ENCODE results near the gene NECTIN1.

NECTIN1 gene

DNA sequence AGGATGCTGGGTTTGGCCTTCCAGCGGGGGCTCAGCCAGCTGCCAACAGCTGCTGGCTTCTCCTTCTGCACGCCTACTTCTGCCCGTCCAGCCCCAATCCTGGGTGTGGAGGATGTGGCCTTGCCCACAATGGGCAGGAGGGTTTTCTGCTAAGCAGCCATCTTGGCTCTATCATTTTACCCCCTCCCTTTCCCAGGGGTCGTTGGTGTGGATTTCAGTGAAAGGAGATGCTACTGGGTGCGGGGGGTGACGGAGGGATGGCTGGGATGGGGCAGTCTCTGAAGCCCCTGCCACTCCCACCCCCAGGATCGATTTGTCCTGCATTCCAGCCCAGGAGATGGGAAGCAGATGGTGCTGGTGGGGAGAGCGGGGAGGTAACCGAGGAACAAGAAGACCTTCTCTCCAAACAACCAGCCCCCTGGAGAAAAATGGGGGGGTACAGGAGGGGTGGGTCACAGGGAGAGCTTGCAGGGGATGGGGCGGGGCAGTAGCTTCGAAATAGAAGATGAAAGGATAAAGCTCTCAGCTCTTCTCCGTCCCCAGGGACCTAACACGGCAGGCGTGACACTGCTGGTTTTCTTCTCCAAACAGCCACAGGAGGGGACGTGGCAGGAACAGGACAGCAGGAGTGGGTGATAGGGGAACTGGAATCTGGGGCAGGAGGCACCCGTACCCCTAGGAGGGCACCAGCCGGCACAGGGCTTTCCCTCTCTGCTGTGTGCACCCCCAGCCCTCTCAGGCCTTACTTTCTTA, 68.9 kb downstream of the NECTIN1 start:
- no peak overlapping the region for H3K9ac ChIP-seq (ENCODE audit: low read length)
- H4K20me1 ChIP-seq (ENCODE audit: low read depth, low read length) = no peaks in the 10 kb centered on the region
- no peak for TF ChIP-seq EZH2phosphoT487 (conservative IDR thresholded peaks at IDR 0.05; ENCODE audit: low read length)
- TF ChIP-seq, protein P1, sequence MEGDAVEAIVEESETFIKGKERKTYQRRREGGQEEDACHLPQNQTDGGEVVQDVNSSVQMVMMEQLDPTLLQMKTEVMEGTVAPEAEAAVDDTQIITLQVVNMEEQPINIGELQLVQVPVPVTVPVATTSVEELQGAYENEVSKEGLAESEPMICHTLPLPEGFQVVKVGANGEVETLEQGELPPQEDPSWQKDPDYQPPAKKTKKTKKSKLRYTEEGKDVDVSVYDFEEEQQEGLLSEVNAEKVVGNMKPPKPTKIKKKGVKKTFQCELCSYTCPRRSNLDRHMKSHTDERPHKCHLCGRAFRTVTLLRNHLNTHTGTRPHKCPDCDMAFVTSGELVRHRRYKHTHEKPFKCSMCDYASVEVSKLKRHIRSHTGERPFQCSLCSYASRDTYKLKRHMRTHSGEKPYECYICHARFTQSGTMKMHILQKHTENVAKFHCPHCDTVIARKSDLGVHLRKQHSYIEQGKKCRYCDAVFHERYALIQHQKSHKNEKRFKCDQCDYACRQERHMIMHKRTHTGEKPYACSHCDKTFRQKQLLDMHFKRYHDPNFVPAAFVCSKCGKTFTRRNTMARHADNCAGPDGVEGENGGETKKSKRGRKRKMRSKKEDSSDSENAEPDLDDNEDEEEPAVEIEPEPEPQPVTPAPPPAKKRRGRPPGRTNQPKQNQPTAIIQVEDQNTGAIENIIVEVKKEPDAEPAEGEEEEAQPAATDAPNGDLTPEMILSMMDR (IDR thresholded peaks at IDR 0.05; ENCODE audit: insufficient read depth, low read length, poor library complexity, severe bottlenecking) = no peak
- no peak overlapping the region for H3K27ac ChIP-seq (ENCODE audit: low read depth, low read length)
- H3K9me3 ChIP-seq (ENCODE audit: insufficient read depth, low read length) = no peaks in the 10 kb centered on the region
- no peaks in the 10 kb centered on the region for H3F3A ChIP-seq (ENCODE audit: insufficient read depth)
- H3K9me2 ChIP-seq (replicated peaks; ENCODE audit: insufficient read depth, low read length) = no peaks in the 10 kb centered on the region
- H3K4me2 ChIP-seq (ENCODE audit: low read depth, low read length, poor library complexity, severe bottlenecking) = no peak overlapping the region
- H3K4me3 ChIP-seq (ENCODE audit: insufficient read depth, low read length, poor library complexity, severe bottlenecking) = no peak overlapping the region
- H3K36me3 ChIP-seq (ENCODE audit: low read length) = no peaks in the 10 kb centered on the region
- H2AFZ ChIP-seq (ENCODE audit: low read depth, low read length, severe bottlenecking) = no peak overlapping the region
- H3K27me3 ChIP-seq (ENCODE audit: low read length) = no peaks in the 10 kb centered on the region
- H3K79me2 ChIP-seq (ENCODE audit: insufficient read depth, low read length) = no peaks in the 10 kb centered on the region

DNA sequence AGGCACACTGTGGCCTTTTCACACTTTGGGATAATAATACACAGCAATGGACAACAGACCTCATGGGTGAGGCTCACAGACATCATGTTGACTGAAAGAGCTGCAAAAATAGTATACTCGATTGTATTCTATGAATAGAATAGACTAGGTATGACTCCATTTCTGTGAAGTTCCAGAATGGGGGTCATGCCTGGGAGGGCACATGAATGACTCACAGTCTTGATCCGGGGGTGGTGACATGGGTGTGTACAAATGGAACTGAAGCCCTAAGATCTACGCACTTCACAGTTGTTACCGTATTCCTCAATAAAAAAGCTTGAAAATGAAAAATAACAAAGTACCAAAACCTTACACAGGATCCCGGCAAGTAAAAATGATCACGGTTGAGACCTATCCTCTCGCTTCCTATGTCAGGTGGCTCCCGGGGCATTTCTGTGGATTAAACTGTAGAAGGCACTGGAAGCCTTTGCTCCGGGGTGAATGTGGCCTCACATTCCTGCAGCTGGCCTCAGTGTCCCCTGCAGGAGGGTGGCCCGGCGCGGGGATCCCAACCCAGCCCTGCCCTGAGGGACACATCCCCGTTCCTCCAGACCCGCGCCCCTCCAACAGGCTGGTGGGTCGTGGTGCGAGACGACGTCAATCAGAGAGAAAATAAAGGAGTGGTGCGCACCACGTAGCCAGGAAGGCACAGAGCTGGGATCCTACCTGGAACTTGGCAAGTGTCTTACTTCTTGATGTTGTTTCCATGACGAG, 75.9 kb downstream of the NECTIN1 start:
- Histone ChIP-seq H3K27me3 (ENCODE audit: low read length) (no peaks in the 10 kb centered on the region), H3K9me3 (ENCODE audit: insufficient read depth, low read length) (no peaks in the 10 kb centered on the region), H3F3A (ENCODE audit: insufficient read depth) (no peaks in the 10 kb centered on the region), H3K36me3 (ENCODE audit: low read length) (no peaks in the 10 kb centered on the region), H3K4me3 (ENCODE audit: insufficient read depth, low read length, poor library complexity, severe bottlenecking) (no peak overlapping the region), H4K20me1 (ENCODE audit: low read depth, low read length) (no peaks in the 10 kb centered on the region), H3K9ac (ENCODE audit: low read length) (no peak overlapping the region), H3K4me2 (ENCODE audit: low read depth, low read length, poor library complexity, severe bottlenecking) (no peak overlapping the region), H2AFZ (ENCODE audit: low read depth, low read length, severe bottlenecking) (no peak overlapping the region), H3K79me2 (ENCODE audit: insufficient read depth, low read length) (no peaks in the 10 kb centered on the region), H3K27ac (ENCODE audit: low read depth, low read length) (no peak overlapping the region), H3K9me2 (replicated peaks; ENCODE audit: insufficient read depth, low read length) (no peaks in the 10 kb centered on the region)
- TF ChIP-seq EZH2phosphoT487 (conservative IDR thresholded peaks at IDR 0.05; ENCODE audit: low read length) = no peak
- TF ChIP-seq, protein P1 (IDR thresholded peaks at IDR 0.05; ENCODE audit: insufficient read depth, low read length, poor library complexity, severe bottlenecking) = no peak

DNA sequence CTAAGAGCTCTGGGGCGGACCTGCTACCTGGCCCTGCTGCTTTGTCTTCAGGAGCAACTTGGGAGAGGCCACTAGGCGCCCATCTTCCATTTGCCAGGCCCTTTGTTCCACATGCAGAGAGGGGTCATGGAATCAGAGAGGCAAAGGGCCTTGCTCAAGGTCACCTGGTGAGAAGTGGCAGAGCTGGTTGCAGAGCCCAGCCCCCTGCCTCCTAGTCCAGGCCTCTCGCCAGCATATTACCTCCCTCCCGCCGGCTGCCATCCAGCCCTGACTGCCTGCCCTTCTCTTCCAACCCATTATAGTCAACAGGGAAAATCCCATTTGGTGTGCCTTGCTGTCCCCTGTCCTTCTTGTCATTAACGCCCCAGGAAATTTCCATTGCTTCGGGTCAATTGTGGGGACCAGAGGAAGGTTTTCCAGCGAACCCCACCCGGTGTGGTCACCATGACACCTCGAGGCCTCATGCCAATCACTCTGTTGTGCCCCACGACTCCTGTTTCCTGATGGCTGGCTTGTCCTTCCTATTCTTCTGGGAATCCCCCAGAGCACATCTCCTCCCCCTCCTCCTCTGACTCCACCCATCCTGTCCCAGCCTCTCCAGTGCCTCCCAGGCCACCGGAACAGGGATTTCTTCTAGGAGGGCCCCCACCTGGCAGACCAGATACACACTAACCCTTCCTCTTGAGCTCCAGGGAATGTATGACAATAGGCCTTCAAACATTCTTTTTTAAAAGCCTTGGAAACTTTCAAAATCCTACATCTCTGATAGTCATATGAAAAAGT, 77.0 kb downstream of the NECTIN1 start:
- no peak overlapping the region for H3K4me2 ChIP-seq (ENCODE audit: low read depth, low read length, poor library complexity, severe bottlenecking)
- no peak overlapping the region for H3K9ac ChIP-seq (ENCODE audit: low read length)
- no peak overlapping the region for H3K27ac ChIP-seq (ENCODE audit: low read depth, low read length)
- TF ChIP-seq, protein P1 (IDR thresholded peaks at IDR 0.05; ENCODE audit: insufficient read depth, low read length, poor library complexity, severe bottlenecking) = no peak
- TF ChIP-seq EZH2phosphoT487 (conservative IDR thresholded peaks at IDR 0.05; ENCODE audit: low read length) = no peak
- no peaks in the 10 kb centered on the region for H3F3A ChIP-seq (ENCODE audit: insufficient read depth)
- H3K4me3 ChIP-seq (ENCODE audit: insufficient read depth, low read length, poor library complexity, severe bottlenecking) = no peak overlapping the region
- no peaks in the 10 kb centered on the region for H3K79me2 ChIP-seq (ENCODE audit: insufficient read depth, low read length)
- H3K9me3 ChIP-seq (ENCODE audit: insufficient read depth, low read length) = no peaks in the 10 kb centered on the region
- H3K36me3 ChIP-seq (ENCODE audit: low read length) = no peaks in the 10 kb centered on the region
- no peak overlapping the region for H2AFZ ChIP-seq (ENCODE audit: low read depth, low read length, severe bottlenecking)
- no peaks in the 10 kb centered on the region for H3K27me3 ChIP-seq (ENCODE audit: low read length)
- H4K20me1 ChIP-seq (ENCODE audit: low read depth, low read length) = no peaks in the 10 kb centered on the region
- H3K9me2 ChIP-seq (replicated peaks; ENCODE audit: insufficient read depth, low read length) = no peaks in the 10 kb centered on the region
